Measurements from ENCODE around the gene MLLT3. TPM values are rescaled to one million over a fixed set of nuclear protein-coding genes. Genes with fewer than 3 reads are reported as not detected.

MLLT3 gene
- total and polyA plus RNA-seq, 2 experiments from 2014 or later, result 13.7 to 39.2 TPM

DNA sequence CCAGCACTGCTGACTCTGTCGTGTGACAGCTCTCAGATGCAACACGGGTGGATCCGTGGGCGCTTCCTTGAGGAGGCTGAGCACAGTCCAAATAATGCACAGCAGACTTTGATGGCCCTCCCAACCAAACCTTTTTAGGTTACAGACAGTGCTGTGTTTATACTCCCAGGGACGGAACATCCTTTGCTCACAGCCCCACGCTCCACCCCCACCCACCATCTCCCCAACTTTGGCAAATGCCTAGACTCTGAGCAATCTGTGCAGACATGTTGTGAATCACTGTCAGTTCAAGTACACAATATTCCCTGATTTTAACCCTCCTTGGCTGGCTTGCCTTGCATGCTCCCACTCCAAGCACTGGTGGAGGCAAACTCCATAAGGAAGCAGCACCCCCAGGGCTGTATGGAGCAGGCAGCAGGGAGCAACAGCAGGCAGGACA is 324.6 kb downstream of the MLLT3 start:
- Histone ChIP-seq H3K36me3 (replicated peaks; ENCODE audit: insufficient read depth, low read depth) (no peaks in the 10 kb centered on the region), H3K9me3 (ENCODE audit: low read depth) (no peaks in the 10 kb centered on the region), H4K20me1 (ENCODE audit: insufficient read depth, poor library complexity, severe bottlenecking) (no peaks in the 10 kb centered on the region), H3K4me2 (no peak overlapping the region), H3K4me3 (no peak overlapping the region), H2AFZ (no peak overlapping the region), H3K27ac (peak overlapping the region; percentile 34), H3K9me2 (replicated peaks; ENCODE audit: insufficient read depth) (no peaks in the 10 kb centered on the region), H3K79me2 (no peaks in the 10 kb centered on the region), H3K27me3 (no peaks in the 10 kb centered on the region), H3K4me1 (ENCODE audit: insufficient read depth) (no peaks in the 10 kb centered on the region)
- 71% methylated on average over 6 of the region's 6 CpGs for WGBS (ENCODE audit: low lambda C conversion rate, missing lambda C conversion rate)
- DNase-seq (ENCODE audit: low spot score), result peak; percentile 38
- TF ChIP-seq EZH2phosphoT487 (IDR thresholded peaks at IDR 0.05; ENCODE audit: low read depth, severe bottlenecking, unreplicated experiment) (no peak), EZH2 (IDR thresholded peaks at IDR 0.05; ENCODE audit: borderline replicate concordance) (no peak)
- TF ChIP-seq, protein P1, sequence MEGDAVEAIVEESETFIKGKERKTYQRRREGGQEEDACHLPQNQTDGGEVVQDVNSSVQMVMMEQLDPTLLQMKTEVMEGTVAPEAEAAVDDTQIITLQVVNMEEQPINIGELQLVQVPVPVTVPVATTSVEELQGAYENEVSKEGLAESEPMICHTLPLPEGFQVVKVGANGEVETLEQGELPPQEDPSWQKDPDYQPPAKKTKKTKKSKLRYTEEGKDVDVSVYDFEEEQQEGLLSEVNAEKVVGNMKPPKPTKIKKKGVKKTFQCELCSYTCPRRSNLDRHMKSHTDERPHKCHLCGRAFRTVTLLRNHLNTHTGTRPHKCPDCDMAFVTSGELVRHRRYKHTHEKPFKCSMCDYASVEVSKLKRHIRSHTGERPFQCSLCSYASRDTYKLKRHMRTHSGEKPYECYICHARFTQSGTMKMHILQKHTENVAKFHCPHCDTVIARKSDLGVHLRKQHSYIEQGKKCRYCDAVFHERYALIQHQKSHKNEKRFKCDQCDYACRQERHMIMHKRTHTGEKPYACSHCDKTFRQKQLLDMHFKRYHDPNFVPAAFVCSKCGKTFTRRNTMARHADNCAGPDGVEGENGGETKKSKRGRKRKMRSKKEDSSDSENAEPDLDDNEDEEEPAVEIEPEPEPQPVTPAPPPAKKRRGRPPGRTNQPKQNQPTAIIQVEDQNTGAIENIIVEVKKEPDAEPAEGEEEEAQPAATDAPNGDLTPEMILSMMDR (IDR thresholded peaks at IDR 0.05; ENCODE audit: poor library complexity), result no peak

DNA sequence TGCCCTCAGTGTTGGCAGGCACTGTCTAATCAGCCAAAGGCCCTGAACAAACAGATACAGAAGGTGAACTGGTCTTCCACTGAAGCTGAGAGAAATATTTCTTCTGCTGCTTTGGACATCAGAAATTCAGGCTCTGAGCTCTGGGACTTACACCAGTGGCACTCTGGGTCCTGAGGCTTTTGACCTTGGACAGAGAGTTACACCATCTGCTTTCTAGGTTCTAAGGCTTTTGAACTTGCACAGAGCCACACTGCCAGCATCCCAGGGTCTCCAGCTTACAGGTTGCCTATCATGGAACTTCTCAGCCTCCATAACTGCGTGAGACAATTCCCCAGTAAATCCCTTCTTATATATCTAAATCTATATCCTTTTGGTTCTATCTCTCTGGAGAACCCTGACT is 326.7 kb downstream of the MLLT3 start:
- H3K27me3 ChIP-seq, result no peaks in the 10 kb centered on the region
- no peak overlapping the region for H3K27ac ChIP-seq
- TF ChIP-seq EZH2phosphoT487 (IDR thresholded peaks at IDR 0.05; ENCODE audit: low read depth, severe bottlenecking, unreplicated experiment) (no peak), EZH2 (IDR thresholded peaks at IDR 0.05; ENCODE audit: borderline replicate concordance) (no peak)
- TF ChIP-seq, protein P1 (IDR thresholded peaks at IDR 0.05; ENCODE audit: poor library complexity), result no peak
- H3K36me3 ChIP-seq (replicated peaks; ENCODE audit: insufficient read depth, low read depth), result no peaks in the 10 kb centered on the region
- WGBS (ENCODE audit: low lambda C conversion rate, missing lambda C conversion rate), result 70% methylated on average over 1 of the region's 1 CpG
- H3K4me3 ChIP-seq, result no peak overlapping the region
- H3K4me2 ChIP-seq, result no peak overlapping the region
- H3K9me3 ChIP-seq (ENCODE audit: low read depth), result no peaks in the 10 kb centered on the region
- DNase-seq (ENCODE audit: low spot score), result no peak
- H3K4me1 ChIP-seq (ENCODE audit: insufficient read depth), result no peaks in the 10 kb centered on the region
- no peaks in the 10 kb centered on the region for H3K9me2 ChIP-seq (replicated peaks; ENCODE audit: insufficient read depth)
- H2AFZ ChIP-seq, result no peak overlapping the region
- no peaks in the 10 kb centered on the region for H4K20me1 ChIP-seq (ENCODE audit: insufficient read depth, poor library complexity, severe bottlenecking)
- H3K79me2 ChIP-seq, result no peaks in the 10 kb centered on the region

- Histone ChIP-seq H3K9me3 (ENCODE audit: low read depth) (no peaks in the 10 kb centered on the region), H2AFZ (no peak overlapping the region), H3K9me2 (replicated peaks; ENCODE audit: insufficient read depth) (no peaks in the 10 kb centered on the region), H3K4me2 (no peak overlapping the region), H3K4me3 (no peak overlapping the region), H3K79me2 (no peaks in the 10 kb centered on the region), H3K27me3 (no peaks in the 10 kb centered on the region), H3K36me3 (replicated peaks; ENCODE audit: insufficient read depth, low read depth) (no peaks in the 10 kb centered on the region), H3K27ac (no peak overlapping the region), H4K20me1 (ENCODE audit: insufficient read depth, poor library complexity, severe bottlenecking) (no peaks in the 10 kb centered on the region), H3K4me1 (ENCODE audit: insufficient read depth) (no peaks in the 10 kb centered on the region)
- DNase-seq (ENCODE audit: low spot score), result no peak
- no peak for TF ChIP-seq EZH2 (IDR thresholded peaks at IDR 0.05; ENCODE audit: borderline replicate concordance)
- TF ChIP-seq EZH2phosphoT487 (IDR thresholded peaks at IDR 0.05; ENCODE audit: low read depth, severe bottlenecking, unreplicated experiment), result no peak
- TF ChIP-seq, protein P1 (IDR thresholded peaks at IDR 0.05; ENCODE audit: poor library complexity), result no peak
- 91% methylated on average over 6 of the region's 6 CpGs for WGBS (ENCODE audit: low lambda C conversion rate, missing lambda C conversion rate)
Observed at GRCh38 chr9:20294046-20294750, 328.1 kb downstream of the MLLT3 start.
